PC-9 (cell line): ENCODE measurements around the gene LRRN4CL.

ENCODE experiments used
- CTCF ChIP-seq: fragments of 200-600 bp; sonication (generic); conservative IDR thresholded peaks from 2 replicates; pipeline ENCODE4 v1.6.1; 2017; ENCODE audit warnings: mixed run types, antibody characterized with exemption, mild to moderate bottlenecking, moderate library complexity
- EZH2 ChIP-seq: fragments of 200-600 bp; sonication (generic); IDR thresholded peaks from 2 replicates; pipeline ENCODE4 v1.8.0; 2017; ENCODE audit warnings: antibody characterized with exemption, low read depth

- no peak for TF ChIP-seq EZH2
- no peak for TF ChIP-seq CTCF
Measured at GRCh38 chr11:62648967-62649364, 40.4 kb downstream of the LRRN4CL start.
